ENCODE measurements around the gene HSD17B1. TPM values are rescaled to one million over a fixed set of nuclear protein-coding genes. Genes with fewer than 3 reads are reported as not detected.

HSD17B1 gene
- total and polyA plus RNA-seq, 2 of the 13 experiments (the other 11 are each of a cell fraction or from before 2014, with no cell fraction given): 0.54 to 0.93 TPM

DNA sequence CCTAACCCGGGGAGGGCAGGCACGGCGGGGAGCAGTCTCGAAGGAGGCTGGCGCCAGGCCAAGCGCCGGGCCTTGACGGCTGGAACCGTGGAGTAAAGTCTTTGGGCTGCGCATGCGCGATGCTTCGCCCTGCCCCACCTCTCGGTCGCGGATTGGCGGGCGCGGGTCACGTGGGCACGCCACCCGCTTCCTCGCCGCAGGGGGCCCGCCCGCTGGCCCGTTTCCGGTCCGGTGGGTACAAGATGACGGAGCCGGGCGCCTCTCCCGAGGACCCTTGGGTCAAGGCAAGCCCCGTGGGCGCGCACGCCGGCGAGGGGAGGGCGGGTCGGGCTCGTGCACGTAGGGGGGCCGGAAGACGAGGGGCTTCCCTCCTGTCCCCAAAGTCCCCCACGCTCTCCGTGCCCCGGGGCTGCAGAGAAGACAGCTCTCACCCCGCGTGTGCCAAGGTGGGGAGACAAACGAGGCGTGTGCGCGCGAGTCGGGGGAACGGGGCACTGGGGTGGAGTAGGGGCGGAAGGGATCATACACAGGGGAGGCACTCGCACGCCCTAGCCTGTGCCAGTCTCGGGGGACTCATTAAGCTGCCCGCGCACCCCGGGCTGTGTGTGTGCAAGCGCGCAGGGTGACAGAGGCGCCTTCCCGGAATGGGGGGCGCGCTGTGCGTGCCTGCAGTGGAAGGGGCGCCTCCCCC lies 14.3 kb downstream of the HSD17B1 start, which contains the start of gene MLX (continued):
- TF ChIP-seq, protein P1, sequence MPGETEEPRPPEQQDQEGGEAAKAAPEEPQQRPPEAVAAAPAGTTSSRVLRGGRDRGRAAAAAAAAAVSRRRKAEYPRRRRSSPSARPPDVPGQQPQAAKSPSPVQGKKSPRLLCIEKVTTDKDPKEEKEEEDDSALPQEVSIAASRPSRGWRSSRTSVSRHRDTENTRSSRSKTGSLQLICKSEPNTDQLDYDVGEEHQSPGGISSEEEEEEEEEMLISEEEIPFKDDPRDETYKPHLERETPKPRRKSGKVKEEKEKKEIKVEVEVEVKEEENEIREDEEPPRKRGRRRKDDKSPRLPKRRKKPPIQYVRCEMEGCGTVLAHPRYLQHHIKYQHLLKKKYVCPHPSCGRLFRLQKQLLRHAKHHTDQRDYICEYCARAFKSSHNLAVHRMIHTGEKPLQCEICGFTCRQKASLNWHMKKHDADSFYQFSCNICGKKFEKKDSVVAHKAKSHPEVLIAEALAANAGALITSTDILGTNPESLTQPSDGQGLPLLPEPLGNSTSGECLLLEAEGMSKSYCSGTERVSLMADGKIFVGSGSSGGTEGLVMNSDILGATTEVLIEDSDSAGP (CRISPR knock-in tag; IDR thresholded peaks at IDR 0.05; ENCODE audit: borderline replicate concordance): peak; percentile 92
- peak; percentile 85; the same call in 1 of the 2 replicates for TF ChIP-seq ETV6 (CRISPR knock-in tag; conservative IDR thresholded peaks at IDR 0.05)
- TF ChIP-seq CHD4 (IDR thresholded peaks at IDR 0.05; ENCODE audit: borderline replicate concordance, low read length): no peak
- no peak for TF ChIP-seq PLRG1 (conservative IDR thresholded peaks at IDR 0.05)
- no peak; the same call in 1 of the 2 replicates for TF ChIP-seq JUN (CRISPR knock-in tag; IDR thresholded peaks at IDR 0.05)
- TF ChIP-seq TFAP4 (IDR thresholded peaks at IDR 0.05; ENCODE audit: borderline replicate concordance, low read depth): peak; percentile 80; the same call in 1 of the 2 replicates
- TF ChIP-seq FOXP1 (IDR thresholded peaks at IDR 0.05): no peak
- TF ChIP-seq FOXP1 (CRISPR knock-in tag; IDR thresholded peaks at IDR 0.05): no peak
- TF ChIP-seq SRSF9 (IDR thresholded peaks at IDR 0.05; ENCODE audit: borderline replicate concordance, insufficient read depth, low read depth, low read length, poor library complexity, severe bottlenecking): no peak
- TF ChIP-seq ZNF207 (IDR thresholded peaks at IDR 0.05; ENCODE audit: borderline replicate concordance): no peak
- 0 out of 2 replicates have a peak, but pooled peaks have one; percentile 82 for TF ChIP-seq SRY (CRISPR knock-in tag; IDR thresholded peaks at IDR 0.05)
- no peak for TF ChIP-seq ZKSCAN1 (IDR thresholded peaks at IDR 0.05; ENCODE audit: low read length)
- TF ChIP-seq, protein P2, sequence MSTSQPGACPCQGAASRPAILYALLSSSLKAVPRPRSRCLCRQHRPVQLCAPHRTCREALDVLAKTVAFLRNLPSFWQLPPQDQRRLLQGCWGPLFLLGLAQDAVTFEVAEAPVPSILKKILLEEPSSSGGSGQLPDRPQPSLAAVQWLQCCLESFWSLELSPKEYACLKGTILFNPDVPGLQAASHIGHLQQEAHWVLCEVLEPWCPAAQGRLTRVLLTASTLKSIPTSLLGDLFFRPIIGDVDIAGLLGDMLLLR (CRISPR knock-in tag; IDR thresholded peaks at IDR 0.05): peak; percentile 83; the same call in 1 of the 2 replicates
- peak; percentile 82 for TF ChIP-seq KMT2B (CRISPR knock-in tag; IDR thresholded peaks at IDR 0.05)
- TF ChIP-seq RBAK (CRISPR knock-in tag; IDR thresholded peaks at IDR 0.05): peak; percentile 1; the same call in 1 of the 2 replicates
- peak; percentile 87 for TF ChIP-seq GMEB2 (CRISPR knock-in tag; IDR thresholded peaks at IDR 0.05; ENCODE audit: low read depth)
- 0 out of 2 replicates have a peak, but pooled peaks have one; percentile 78 for TF ChIP-seq ZNF383 (CRISPR knock-in tag; IDR thresholded peaks at IDR 0.05; ENCODE audit: borderline replicate concordance)
- TF ChIP-seq MAZ (IDR thresholded peaks at IDR 0.05; ENCODE audit: borderline replicate concordance, low read depth, low read length): peak; percentile 3; the same call in 1 of the 2 replicates
- peak; percentile 92 for TF ChIP-seq MAZ (CRISPR knock-in tag; IDR thresholded peaks at IDR 0.05; ENCODE audit: low read depth)
- TF ChIP-seq SRF (IDR thresholded peaks at IDR 0.05; ENCODE audit: low read depth, low read length): no peak
- peak; percentile 93 for TF ChIP-seq KAT8 (CRISPR knock-in tag; IDR thresholded peaks at IDR 0.05)
- peak; percentile 86 for TF ChIP-seq HNRNPK (IDR thresholded peaks at IDR 0.05; ENCODE audit: low read depth, low read length, poor library complexity, severe bottlenecking)
- TF ChIP-seq, protein P3, sequence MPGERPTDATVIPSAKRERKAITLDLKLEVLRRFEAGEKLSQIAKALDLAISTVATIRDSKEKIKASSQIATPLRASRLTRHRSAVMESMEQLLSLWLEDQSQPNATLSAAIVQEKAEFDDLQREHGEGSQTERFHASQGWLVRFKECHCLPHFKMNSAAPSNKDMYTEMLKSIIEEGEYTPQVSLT (CRISPR knock-in tag; IDR thresholded peaks at IDR 0.05; ENCODE audit: borderline replicate concordance, low read depth): no peak
- no peak for TF ChIP-seq PLSCR1 (CRISPR knock-in tag; IDR thresholded peaks at IDR 0.05; ENCODE audit: borderline replicate concordance)
- no peak for TF ChIP-seq ZBTB42 (CRISPR knock-in tag; IDR thresholded peaks at IDR 0.05)
